HG03575 (cell line): ENCODE results near the gene AJUBA.
"Not testable (repeated sequence)": the region's sequence is repeated elsewhere in the genome, so short reads cannot be mapped to it uniquely, and the experiment has no call there.

Experiments
- ATAC-seq: cut with Tn5 transposase; IDR thresholded peaks from one replicate; pipeline ENCODE4 v1.9.1; 2021; ENCODE audit not compliant: unreplicated experiment, insufficient number of reproducible peaks, low FRiP score; ENCODE audit errors: extremely low read depth

The AJUBA gene

DNA sequence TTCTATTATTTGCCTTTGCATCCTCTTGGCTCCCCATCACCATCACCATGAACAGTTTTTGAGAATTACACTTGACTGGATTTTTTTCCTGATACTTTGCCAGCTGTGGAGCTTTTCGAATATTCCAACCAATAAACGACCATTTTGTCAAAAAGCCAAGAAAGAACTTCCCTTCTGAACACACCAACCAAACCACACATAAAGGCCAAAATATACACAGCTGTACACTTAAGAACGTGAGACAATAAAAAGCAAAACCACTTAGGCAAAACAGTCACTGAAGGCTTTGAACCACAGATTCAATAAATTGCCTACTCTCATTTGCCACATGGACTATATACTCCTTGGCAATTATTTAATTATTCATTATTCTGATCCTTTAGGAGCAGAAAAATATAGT, 26.5 kb upstream of the AJUBA start:
- ATAC-seq, result no peak

DNA sequence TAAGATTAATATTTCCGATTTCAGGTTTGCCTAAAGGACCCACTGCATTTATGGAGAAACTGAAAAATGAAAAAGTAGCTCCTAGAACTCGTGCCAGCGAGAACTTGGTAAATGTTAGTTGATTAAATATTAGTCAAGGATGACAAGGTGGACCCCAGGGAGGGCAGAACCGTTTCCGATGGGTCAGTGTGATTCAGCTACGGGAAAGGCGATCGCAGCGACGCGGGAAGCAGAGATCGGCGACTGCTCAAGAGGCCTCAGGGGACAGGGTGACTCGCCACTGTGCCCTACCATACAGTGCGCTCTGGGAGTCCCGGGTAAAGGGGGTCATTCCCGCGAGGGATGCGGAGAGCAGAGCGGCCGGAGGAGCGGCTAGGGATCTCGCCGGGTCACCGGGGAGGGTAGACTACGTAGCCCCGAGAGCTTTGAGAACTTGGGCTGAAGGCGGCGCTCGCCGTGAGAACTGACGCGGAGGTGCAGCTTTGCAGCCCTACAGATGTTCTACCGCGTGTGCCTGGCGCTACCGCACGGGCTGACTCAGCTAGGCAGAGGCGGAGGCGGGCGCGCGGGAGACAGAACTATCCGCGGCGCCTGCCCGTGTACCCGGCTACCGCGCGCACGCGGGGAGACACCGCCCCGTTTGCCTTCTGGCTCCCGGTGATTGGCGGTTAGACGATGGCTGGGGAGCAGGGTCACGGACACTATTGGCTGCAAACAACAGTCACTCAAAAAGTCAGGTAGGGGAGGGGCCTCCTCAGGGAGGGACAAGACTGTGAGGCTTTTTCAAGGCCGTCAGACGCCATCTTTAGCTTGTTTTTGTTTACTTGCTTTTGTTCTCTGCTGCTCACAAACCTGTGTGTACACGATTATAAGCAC, 24.4 kb upstream of the AJUBA start:
- peak; percentile 75 for ATAC-seq

DNA sequence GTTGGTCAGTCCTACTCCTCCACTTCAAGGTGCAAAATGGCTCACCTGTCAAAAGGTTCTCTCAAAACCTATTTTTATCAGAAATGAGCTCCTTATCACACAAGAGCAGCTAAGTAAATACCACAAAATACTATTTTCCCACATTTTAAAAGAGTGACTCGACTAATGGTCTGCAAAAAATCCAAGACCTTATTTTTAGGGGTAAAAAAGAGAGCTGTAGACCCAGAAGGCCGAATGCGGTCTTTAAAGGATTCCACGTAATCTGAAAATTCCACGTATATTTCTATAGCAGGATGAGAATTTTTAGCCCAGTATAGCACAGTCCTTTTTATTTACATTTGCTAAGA, 23.8 kb upstream of the AJUBA start:
- ATAC-seq, result no peak

DNA sequence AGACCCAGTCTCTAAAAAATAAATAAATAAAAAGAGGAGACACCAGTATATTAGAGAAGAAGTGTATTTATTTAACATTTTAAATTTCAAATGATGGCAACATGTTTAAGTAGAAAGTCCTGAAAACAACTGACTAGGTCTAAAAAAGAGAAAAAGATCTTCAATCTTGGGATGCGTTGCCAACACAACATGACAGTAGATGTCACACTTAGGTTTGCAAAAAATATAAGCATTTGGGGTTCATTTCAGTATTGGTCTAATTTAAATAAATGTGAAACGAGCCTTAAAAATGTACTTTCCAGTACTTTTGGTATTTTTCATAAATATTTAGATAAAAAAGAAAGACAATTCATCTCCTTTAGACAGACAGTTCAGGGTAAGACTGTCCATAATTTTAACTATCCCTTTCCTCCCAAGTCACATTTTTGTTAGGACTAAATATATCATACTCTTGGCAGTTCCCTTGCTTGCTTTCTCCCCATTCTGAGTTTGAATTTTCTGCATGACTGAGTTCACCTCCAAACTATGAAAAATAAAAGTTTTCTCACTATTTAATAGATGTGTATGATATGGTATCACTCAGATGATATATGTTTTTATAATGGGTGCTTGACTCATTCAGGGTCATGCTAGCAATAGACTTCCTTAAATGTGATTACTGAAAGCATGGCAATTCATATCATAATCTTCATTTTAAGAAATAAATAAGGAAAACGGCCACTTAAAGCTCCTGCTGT, 23.3 kb upstream of the AJUBA start:
- ATAC-seq, result no peak

DNA sequence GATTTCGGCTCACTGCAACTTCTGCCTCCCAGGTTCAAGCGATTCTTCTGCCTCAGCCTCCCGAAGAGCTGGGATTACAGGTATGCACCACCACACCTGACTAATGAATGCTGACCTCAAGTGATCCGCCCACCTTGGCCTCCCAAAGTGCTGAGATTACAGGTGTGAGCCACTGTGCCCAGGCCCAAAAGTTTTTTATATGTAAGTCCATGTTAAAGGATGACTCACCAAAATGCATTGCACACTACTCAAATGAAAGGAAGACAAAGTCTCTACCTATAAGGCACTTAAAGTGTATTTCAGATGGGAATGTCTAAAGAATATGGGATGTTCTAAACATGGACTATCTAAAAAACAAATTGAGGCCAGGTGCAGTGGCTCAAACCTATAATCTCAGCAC, 21.9 kb upstream of the AJUBA start:
- ATAC-seq, result not testable (repeated sequence)

DNA sequence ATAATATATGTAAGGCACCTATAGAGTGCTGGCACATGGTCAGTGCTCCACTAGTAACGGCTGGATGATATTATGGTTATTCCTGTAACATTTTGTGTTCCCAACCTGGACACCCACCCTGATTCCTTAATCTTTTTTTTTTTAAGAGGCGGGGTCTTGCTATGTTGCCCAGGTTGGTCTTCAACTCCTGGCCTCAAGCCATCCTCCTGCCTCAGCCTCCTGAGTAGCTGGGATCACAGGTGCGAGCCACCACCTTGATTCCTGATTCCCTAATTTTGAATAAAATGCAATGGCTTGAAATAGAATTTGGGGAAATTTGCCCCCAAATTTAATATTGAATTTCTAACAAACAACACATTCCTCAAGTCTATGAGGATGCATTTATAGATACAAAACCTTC, 20.2 kb upstream of the AJUBA start:
- no peak for ATAC-seq

DNA sequence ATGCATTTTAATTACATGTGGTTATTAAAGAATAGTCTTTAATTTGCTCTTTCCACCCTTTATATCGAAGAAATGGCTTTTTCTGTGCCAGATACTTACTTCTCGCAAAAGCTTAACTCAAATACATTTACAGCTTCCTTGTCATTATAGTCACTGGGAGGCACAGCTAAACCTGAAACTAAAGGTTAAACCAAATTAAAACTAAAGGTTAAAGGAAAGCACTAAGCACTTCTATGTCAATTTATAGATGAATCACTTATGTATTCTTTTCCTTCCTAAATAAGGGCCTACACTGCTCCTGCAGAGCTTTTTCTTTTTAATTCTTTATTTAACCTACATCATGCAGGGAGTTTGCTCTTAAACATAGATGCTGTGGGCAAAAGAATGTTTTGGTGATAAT, 18.5 kb upstream of the AJUBA start:
- no peak for ATAC-seq

DNA sequence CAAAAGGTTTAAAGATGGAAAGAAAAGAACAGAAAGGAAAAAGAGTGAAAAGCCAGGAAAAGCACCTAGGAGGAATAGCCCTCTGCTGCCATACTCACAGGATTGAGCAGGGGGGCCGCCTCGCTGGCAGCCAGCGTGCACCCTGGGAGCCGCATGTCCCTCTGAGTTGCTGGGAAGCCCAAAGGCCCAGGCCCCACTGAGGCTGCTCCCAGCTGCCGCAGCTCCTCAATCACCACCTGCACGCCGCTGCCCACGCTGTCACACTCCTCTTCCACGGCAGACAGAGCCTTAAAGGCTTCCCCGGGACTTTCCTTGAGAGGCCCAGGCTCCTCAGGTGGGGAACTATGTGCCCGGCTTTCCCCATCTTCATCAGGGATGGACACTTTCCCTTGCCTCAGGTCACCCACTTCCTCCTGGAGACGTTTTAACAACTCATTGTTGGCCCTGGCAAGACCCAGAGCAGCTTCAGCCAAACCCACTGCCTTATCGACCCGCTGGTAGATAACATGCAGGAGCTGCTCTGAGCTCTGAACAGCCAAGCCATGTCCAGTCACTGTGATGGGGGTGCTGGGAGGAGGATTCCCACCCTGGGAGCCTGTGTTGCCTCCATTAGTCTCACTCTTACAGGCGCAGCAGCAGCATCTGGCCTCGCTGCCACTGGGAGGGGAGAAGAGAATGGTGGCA, 16.1 kb upstream of the AJUBA start:
- no peak for ATAC-seq

DNA sequence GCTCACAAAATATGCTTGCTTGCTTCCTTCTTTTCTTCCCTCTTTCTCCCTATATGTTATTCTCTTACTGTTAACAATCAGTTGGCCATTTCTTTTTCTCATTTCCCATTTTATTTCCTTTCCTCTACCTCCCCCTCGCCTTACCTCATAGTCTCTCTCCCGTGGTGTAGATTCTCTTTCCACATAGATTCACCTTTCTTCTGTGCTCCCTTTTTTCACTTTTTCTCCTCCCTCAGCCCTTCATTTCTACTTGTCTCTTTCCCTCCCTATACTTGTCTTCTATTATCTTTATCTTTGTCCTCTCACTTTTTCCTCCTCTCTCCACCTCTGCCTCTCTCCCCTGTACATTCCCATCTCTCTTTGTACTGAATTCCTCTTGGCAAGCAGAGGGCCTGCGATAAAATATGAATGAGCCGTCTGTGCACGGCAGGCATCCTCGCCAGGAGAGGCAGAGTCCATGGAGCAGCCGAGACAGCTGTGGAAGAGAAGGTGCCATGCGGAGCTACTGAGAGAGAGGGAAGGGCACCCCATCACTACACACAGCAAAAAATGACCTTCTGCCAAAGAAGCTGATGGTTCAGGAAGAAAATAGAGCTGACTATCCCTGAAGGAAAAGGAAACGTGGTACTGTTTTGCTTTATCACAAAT, 15.4 kb upstream of the AJUBA start:
- no peak for ATAC-seq

DNA sequence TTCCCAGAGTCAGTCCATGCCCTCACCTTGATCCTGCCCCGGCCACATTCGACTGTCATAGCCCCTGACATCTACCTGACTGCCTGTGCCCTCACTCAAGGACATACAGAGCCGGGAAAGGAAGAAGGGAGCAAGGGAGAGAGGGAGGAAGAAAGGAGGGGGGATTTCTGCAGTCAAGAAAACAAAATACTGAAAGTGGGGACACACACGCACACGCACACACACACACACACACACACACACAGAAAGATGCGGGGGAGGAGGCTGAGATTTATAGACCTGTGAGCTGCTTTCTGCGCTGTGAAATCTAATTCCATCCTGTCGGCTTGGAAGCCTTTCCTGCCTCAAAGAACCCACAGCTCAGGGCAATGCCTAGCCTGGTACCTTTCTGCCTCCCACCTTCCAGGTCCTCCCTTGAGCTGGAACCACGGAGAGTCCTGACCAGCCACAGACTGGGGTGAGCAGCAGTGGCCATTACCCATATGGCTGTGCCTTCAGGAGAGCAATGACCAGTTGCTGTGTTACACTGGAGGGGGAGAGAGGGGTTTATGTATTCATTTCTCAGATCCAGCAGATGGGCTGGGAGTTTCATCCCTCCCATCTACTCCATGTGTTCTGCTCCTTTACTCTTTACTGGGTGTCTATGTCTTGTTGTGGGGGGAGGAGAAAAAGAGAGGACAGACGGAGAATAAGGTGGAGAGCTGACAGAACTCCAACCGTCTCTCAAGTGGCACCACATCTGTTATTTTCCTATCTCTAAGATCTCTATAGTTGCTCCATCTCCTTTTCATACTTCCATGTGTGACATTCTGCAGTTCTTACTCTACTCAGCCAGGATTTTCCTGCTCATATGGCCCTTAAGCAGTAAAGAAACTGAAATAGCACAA, 14.7 kb upstream of the AJUBA start:
- no peak for ATAC-seq

DNA sequence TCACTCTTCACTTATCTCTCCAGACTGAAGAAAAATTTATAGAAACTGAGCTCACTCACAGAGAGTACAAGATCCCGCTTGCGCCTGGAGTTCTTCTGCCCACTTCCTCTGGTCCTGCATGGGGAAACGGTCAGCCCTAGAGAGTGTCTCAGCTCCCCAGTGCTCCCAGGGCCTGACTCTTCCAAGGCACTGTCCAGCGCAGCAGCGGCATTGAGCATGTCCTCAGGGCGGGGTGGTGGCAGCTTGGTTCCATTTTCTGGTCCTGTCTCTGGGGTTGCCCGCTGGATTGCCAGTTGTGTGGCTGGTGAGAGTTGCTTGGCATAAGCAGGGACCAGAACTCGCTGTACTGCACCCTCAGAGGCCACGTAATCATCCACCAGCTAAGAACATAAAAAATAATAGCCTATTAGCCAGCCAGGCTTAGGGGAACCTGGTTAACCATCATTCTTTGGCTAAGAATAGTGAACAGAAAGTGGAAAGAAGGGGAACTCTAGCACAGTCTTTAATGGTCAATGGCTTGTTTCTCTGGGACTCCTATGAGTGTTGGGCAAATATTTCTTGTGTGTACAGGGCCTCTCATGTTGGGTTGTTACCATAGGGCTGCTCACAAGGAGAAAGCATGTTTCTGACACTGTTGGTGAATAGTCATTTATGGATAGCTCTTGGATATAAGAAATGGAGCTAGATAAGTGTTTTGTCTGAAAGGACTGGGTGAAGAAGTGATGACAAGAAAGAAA, 13.7 kb upstream of the AJUBA start:
- no peak for ATAC-seq

DNA sequence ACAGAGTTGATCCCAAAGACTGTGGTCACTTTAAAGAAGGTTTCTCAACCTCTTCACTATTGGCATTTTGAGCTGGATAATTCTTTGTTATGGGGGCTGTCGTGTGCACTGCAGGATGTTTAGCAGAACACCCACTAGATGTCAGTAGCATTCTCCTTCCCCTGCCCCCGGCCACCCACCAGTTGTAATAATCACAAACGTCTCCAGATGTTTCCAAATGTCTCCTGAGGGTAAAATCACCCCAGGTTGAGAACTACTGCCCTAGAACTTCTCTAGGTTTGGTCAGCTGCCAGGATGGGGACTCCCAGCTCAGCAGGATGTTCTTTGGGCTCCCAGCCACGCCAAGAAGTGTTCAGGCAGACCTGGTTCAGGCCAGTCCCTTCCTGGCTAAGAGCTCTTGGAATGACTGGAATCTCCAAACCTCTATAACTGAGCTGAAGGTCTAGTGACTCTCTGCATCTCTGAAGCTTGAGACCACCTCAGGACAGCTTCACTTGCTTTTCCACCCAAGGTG, 12.5 kb upstream of the AJUBA start:
- ATAC-seq, result no peak

DNA sequence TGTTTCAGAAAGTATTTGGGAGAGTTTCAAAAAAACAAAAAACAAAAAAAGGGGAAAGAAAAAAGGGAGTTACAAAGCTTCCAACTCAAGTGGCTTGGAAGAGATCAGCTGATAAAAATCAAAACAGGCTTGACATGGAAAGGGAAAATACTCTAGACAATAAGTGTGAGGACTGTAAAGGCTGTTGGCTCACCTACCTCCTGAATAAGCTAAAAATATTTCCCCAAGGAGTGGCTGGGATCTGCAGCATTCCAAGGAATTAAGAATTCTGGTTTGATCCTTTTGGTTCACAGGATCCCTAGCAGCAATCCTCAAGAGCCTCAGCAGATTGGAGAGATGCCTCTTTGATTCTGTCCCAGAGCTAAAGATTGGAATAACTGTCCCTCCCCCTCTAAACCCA, 11.2 kb upstream of the AJUBA start:
- ATAC-seq, result no peak

DNA sequence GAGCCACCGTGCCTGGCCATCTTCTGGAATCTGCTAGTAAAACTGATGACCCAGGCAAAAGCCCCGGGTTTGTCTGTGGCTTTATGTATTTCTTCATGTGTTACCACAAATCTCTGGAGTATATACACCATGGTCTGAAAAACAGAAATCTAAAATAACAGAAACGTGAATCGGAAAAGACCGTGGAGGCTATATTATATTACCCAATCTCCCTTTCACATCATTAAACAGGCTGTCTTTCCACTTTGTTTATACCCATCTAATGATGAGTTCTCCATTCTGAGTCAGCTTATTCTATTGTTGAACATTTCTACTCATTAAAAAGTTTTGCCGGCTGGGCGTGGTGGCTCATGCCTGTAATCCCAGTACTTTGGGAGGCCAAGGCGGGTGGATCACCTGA, 9.5 kb upstream of the AJUBA start:
- no peak for ATAC-seq

DNA sequence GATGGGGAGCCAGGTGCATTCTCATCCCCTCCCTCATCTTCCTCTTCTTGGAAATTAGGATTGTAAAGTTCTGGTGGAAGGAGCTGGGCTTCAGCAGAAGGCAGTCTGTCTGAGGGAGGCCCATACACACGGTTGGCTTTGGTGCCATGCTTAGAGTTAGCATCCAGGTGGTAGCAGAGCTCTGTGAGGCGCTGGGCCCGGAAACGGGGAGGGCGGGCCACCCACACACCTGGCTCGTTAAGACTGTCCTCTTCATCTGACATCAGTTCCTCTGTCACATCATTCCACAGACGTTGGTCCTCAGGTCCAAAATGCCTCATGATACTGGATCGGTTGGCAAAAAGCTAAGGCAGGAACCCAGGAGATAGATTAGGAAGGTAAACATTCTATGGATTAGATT, 4.9 kb upstream of the AJUBA start:
- ATAC-seq, result no peak

DNA sequence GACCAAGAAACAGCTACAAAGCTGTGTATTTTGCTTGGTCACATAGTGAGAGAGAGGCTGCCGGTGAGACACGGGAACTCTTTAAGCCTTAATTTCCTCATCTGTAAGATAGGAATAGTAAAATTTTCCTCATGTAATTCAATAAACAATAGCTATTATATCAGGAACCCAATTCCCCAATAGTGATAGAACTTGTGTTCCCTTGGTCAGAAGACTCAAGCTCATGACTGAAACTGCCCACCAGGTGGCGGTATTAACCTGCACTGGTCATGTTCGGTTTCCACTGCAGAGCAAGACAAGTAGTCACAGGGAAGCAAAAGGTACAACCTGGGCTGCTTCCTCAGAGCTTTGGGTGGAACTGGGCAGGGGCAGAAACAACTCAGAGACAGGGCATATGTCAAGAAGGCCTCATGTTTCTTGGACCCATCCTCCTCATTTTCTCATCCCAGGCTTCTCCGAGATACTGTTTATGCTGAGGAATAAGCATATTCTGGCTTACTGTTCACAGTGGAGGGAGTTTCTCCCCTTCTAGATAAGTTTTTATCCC, 4.2 kb upstream of the AJUBA start:
- no peak for ATAC-seq

DNA sequence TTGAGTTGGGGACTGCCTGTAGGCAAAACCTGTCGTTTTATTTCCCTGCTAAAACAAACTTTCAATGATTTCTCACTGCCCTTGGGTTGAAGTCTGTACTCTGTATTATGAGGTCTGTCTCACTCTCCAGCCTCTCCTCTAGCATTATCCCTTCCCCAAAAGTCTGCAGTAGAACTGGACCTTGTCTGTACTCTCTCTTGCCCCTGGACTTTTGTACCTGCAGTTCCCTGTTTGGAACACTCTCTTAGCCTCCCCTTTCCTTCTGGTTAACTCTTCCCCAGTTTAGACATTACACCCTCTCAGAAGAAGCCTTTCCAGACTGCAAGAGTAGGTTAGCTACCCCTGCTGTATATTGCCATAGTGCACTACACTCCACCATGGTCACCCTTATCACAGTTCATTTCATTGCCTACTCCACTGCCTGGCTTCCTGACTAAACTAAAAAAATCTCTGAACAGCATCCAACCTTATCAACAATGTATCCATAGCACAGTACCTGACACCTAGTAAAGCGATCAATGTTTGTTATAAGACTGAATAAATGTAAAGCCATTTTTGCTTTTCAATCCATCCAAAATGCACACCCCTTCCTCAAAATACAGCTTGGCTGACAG, 3.6 kb upstream of the AJUBA start:
- ATAC-seq, result no peak
